Stomach (tissue), 4 donors: ENCODE results near the gene RPL12.

Source experiments
- CTCF ChIP-seq, 7 experiments: fragments of 450-650 bp in 4 of 7; fragments of 200-600 bp in 3 of 7; sonication (generic) in 3 of 7; IDR thresholded peaks; one replicate each; pipeline ENCODE4 v1.5.1; 2016 to 2019; ENCODE audit warnings: antibody characterized with exemption in 7 of 7, control low read depth in 2 of 7, mild to moderate bottlenecking in 1 of 7
- POLR2AphosphoS5 ChIP-seq, 3 donors: sonication (generic); formaldehyde crosslinking; IDR thresholded peaks; one replicate each; pipeline ENCODE4 v1.6.1; 2016; ENCODE audit warnings: antibody characterized with exemption in 3 of 3

- TF ChIP-seq CTCF (IDR thresholded peaks at IDR 0.05) (no peak), POLR2AphosphoS5 (IDR thresholded peaks at IDR 0.05) (no peak)
Observed at GRCh38 chr9:127498298-127498697, 47.1 kb upstream of the RPL12 start.
